GM19328 (cell line): ENCODE results near the gene PTPA.

ENCODE experiments used
- ATAC-seq: cut with Tn5 transposase; IDR thresholded peaks from one replicate; pipeline ENCODE4 v1.9.1; 2021; ENCODE audit warnings: mild to moderate bottlenecking, moderate library complexity; ENCODE audit not compliant: unreplicated experiment

Gene PTPA

DNA sequence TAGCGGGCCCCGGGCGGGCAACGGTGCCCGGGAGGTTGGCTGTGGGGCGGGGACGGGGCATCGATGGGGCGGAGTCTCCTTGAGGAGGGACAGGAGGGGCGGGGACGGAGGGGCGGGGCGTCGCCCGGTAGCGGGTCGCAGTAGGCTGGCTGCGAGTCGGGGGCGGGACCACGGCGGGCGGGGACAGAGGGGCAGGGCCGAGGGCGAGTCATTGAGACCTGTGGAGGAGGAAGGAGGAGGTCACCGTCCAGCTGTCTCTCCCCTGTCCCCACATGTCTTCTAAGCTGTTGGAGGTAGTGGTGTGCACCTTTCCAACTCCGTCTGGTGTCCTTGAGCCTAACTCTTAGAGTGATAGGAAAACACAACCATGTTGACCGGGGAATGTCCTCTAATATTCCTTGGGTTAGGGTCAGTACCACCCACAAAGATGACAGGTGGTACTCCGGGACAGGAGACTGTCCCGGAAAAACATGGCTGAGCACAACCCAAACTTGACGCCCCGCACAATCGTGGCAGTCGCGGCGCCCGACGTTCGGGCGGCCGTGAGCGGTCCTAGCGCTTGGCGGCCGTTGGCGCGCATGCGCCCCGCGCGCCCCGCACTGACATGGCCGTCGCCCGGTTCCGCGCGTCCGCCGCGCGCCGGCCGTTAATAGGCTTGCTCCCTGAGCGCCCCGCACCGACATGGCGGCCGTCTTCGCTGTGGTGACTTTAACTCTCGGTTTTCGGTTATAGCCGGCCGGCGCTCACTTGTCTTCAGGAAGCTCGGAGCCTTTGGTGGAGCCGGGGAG lies at the start of gene PTPA, which contains the start of gene CRAT:
Gene PTPA (plus strand): TSS at position 676 of the 788 bp plus-strand sequence. CDS start 186 bp downstream, outside the sequence.
Gene CRAT (minus strand): TSS at position 54 of the 788 bp plus-strand sequence. CDS start 284 bp downstream, outside the sequence.
- ATAC-seq, result peak; percentile 75

DNA sequence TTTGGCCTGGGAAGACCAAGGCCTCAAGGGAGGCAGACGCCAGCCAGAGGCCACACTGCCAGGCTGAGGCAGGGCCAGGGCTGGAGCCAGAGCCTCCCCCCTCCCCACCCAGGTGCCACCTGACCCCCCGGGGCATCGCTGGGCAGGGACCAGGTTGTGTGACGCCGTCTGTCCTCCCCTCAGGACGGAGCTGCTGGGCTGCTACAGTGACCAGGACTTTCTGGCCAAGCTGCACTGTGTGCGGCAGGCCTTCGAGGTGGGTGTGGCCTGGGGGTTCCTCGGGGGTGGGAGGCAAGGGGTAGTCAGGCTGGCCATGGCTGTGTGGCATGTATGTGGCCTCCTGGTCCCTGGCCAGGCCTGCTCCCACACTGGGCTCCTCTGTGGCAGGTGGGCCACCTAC lies 48.2 kb upstream of the PTPA start:
- ATAC-seq, result no peak

DNA sequence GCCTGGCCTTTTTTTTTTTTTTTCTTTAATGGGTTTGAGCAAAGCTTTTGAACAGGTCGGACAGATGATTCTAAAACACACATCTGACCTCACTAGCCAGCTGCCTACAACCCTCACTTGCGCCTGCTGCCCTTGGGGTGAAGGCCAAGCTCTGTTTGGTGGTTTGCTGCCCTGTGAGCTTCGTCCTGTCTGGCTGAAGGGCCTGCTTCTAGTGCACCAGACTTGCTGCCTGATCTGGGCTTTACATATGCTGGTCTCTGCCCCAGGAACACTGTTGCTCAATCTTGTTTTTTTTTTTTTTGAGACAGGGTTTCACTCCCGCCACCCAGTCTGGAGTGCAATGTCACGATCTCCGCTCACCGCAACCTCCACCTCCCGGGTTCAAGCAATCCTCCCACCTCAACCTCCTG lies 46.7 kb upstream of the PTPA start:
- ATAC-seq, result no peak

DNA sequence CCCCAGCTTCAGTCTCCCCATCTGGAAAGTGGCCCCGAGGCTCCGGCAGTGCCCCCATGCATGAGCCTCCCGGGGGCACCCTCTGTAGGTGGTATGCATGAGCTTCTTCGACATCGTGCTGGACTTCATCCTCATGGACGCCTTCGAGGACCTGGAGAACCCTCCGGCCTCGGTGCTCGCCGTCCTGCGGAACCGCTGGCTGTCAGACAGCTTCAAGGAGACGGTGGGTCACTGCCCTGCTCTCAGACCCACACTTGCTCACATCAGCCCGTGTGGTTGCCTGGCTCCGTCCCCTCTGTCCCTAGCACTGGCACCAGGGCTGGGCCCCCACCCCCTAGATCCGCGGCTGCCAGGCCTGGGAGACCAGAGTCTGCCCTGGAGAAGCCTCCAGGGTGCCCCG lies 43.1 kb upstream of the PTPA start:
- ATAC-seq, result no peak

DNA sequence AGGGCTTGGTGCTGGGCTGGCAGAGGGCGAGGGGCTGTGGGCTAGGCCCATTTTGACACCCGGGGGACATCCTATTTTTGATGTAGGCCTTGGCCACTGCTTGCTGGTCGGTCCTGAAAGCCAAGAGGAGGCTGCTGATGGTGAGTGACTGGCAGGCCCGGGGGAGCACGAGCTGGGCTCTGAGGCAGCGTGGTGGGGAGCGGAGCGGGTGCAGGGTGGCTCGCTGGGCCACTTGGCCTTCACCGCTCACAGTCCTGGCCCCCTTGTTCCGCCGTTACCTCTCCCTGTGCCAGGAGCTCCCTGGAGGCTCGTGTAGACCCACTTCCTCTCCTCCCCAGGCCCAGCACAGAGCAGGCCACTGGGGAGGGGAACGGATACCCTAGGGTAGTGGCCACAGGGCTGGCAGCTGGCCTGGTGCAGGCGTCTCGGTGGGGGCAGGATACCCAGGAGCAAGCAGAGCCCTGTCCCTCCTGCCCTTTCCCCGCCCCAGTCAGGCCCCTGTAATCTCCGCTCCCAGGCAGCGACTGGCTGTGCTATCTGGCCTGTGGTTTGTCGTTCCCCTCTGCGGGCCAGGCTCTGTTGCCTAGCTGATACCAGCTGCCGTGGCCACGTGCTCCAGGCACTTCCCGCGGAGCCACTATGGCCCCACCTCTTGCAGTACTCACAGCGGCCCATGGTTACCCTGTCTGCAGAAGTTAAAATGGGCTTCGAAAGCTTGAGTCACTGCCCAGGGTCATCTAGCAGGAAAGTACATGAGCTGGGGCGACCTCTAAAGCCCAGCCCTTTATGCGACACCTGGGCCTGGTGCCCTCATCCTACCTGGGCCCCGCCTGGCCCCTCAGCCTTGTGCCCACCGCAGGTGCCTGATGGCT lies 42.0 kb upstream of the PTPA start:
- no peak for ATAC-seq

DNA sequence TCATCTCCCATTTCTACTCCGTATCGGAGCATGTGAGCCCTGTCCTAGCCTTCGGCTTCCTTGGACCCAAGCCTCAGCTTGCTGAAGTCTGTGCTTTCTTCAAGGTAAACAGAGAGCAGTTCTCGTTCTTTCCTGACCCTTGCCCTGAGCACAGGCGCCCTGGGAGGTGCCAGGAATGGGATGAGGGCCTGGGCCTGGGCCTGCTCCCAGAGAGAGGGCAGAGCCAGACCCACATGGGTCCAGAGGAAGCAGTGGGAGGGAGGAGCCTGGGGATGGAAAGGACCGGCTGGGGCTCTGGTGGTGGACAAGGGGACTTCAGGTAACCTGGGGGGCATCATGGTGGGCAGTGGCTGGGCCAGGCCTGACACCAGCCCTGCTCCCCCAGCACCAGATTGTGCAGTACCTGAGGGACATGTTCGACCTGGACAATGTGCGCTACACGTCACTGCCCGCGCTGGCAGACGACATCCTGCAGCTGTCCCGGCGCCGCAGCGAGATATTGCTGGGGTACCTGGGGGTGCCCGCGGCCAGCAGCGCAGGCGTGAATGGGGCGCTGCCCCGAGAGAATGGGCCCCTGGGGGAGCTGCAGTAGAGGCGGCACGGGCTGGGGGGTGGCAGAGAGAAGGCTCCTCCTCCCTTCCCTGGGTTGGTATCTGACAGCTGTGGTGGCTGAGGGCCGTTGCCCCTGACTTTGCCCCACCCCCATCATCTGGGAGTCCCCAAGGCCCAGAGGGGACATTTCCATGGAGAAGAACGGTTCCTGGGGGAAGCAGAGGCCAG lies 41.2 kb upstream of the PTPA start:
- no peak for ATAC-seq

DNA sequence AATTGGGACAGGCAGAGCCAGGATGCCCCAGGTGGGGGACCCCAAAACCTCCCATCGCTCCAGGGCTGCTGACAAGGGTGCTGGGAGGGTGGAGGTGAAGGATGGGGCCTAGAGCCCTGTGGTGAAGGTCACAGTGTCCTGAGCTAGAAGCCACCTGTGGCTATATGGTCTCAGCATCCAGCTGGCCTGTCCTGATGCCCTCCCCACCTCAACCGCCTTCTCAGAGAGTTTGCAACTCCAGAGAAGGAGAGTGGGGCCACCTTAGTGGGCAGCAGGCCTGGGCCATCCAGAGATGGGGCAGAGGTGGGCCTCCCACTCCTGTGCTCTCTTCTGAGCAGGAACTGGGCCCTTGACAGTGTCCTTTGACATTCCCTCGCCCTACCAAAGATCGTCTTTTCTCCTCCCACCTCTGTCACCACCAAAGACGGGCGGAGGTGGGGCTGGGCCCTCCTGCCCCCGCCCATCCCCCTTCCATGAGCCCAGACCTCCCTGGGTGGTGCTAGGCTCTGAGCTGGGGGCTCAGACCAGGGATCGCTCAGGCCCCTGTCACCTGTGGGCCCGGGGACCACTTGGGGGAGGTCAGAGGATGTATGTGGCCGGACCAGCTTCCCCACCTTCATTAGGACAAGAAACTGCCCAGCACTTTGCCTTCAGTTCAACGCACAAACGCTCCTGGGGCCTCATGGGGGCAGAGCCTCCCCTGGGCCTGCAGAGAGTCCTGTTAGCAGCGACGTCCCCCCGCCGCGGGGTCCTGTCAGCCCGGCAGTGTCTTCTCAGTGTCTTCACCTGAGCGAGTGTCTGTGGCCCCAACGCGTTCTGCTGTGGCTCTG lies 40.3 kb upstream of the PTPA start:
- no peak for ATAC-seq

DNA sequence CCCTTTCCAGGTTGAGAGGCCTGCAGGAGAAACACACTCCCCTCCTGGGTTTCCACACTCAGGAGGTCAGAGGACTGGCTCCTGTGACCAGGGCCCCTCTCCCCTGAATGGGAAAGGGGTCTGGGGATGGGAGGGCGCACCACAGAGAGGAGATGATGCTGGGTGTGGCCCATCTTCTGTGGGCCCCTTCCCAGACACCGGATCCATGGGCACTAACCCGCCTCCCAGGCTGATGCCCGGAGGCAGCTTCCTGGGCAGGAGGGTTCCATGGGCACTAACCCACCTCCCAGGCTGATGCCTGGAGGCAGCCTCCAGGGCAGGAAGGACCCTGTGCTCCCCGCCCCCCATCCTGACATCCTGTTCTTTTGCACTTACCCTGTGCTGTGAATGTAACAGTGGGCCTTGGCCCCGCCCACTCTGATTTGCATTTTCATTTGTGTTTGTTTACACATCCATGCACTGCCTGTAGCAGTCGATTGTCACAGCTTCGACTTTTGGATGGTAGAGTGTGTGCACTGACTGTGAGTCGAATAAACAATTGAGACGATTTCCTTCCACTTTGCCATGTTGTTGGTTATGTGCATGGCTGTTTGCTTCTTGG lies 39.6 kb upstream of the PTPA start:
- ATAC-seq, result no peak

DNA sequence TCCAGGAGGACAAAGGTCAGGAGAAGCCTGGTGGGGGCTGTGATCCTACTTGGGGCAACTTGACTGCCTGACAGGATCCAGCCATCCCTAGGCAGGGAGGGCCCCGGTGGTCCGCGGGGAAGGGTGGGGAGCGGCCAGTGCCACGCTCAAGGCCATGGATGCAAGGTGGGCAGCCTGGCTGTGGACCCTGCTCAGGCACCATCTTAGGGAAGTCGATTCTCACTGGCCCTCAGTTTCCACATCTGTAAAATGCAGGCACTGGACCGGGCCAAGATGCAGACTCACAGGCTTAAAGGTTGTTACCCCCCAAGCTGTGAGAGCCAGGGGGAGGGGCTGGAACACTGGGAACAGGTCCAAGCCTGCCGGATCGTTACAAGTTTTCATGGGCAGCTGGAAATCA lies 39.0 kb upstream of the PTPA start:
- ATAC-seq, result no peak

DNA sequence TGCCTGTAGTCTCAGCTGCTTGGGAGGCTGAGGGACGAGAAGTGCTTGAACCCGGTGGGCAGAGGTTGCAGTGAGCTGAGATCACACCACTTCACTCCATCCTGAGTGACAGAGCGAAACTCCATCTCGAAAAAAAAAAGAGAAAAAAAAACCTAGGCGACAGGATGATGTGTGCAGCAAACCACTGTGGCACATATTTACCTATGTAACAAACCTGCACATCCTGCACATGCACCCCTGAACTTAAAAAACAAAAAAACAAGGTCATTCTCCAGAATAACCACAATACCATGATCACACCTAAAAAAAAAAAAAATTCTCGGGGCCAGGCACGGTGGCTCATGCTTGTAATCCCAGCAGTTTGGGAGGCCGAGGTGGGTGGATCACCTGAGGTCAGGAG lies 37.8 kb upstream of the PTPA start:
- no peak for ATAC-seq

DNA sequence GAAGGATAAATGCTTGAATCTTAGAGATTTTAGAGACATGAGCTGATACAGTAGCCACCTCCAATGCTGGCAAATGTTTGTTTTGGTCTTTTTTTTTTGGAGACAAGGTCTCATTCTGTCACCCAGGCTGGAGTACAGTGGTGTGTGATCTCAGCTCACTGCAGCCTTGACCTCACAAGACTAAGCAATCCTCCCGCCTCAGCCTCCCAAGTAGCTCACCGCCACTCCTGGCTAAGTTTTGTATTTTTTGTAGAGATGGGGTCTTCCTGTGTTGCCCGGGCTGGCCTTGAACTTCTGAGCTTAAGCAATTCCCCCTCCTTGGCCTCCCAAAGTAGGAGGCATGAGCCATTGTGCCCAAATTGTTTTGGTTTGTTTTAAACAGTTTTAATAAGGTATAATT lies 37.1 kb upstream of the PTPA start:
- no peak for ATAC-seq

DNA sequence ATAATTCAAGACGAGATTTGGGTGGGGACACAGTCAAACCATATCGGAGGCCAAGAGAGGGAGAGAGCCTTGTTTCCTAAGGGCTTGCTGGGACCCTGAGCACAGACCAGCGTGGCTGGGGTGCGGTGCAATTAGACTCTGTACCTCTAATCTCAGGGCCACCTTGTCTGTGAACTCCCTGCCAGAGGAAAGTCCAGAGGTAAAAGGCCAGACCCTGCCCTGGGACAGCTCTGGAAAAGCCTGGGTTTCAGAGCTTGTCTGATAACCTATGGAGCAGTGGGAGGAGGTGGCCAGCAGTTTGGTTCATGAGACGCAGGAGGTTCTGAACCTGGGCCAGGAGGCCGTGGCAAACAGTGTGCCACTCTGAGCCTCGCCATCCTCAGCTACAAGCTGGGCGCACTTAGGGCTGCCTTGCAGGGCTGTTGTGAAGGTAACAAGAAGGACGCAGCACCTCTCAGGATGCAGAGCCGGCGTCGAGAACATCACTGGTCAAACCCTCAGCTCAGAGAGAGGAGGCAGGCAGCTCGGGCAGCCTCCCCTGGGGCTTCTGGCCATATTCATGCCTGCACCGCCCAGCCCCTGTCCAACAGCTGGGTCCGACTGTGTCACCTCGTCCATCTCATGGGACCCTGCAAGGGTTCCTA lies 35.1 kb upstream of the PTPA start:
- ATAC-seq, result no peak

DNA sequence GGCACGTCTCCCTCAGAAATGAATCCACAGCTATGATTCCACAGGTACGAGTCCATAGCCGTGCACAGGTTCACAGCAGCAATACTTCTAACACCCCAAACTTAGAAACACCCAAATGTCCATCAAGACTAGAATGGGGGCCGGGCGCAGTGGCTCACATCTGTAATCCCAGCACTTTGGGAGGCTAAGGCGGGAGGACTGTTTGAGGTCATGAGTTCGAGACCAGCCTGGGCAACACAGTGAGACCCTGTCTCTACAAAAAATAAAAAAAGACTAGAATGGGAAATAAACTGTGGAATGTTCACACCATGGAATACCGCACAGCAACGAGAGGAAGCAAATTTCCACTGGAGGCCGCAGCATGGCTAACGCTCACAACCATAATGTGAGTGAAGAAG lies 34.6 kb upstream of the PTPA start:
- ATAC-seq, result no peak

DNA sequence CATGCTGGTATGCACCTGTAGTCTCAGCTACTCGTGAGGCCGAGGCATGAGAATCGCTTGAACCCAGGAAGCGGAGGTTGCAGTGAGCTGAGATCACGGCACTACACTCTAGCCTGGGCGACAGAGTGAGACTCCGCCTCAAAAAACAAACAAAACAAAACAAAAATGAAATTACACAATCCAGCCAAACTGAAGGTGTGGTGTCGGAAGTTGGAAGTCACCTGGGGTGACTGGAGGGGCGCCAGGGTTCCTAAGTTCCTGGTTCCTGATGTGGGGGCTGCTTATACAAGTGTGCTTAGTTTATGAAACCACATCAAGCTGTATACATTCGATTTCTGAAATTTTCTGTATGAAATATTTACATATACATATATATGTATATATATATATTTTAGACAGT lies 34.0 kb upstream of the PTPA start:
- no peak for ATAC-seq

DNA sequence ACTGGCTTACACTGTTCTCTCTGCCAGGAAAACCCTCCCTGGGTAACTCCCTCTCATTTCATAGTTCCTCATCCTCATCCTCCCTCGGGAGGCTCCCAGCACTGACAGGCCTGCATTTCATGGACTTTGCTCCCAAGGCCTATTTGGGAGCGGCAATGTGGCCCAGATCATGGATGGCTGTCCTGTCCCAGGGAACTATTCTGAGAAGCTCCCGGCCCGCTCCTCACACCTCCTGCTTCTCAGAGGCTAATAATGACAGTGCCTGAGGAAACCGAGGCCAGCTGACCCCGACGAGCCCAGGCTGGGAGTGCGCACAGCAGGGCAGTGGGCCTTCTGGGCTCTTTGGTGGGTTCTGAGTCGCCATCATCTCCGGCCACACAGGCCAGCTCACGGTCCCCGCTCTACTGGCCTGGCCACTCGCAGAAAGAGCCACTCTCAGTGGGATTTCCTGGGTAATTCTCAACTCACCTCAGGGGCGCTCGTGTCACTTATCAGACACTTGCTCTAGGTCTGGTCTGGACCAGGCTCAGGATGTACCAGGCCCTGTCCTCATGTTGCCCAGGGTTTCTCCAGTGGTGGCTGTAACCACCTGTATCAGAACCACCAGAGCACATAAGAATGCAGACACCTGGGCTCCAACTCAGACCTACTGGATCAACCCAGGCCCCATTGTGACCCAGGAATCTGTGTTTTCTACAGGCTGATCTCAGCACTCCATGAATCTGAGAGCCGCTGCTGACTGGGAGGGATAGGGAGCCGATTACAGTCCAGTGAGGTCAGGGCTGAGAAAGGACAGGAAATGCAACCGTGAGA lies 32.3 kb upstream of the PTPA start:
- ATAC-seq, result no peak

DNA sequence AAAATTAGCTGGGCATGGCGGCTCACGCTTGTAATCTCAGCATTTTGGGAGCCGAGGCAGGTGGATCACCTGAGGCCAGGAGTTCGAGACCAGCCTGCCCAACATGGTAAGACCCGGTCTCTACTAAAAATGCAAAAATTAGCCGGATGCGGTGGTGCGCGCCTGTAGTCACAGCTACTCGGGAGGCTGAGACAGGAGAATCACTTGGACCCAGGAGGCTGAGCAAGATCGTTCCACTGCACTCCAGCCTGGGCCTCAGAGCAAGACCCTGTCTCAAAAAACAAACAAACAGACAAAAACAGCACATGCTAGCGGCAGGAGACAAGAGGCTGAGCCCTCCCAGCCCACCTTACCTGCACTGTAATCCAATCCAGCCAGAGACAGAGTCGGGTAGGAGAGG lies 31.4 kb upstream of the PTPA start:
- ATAC-seq, result no peak

DNA sequence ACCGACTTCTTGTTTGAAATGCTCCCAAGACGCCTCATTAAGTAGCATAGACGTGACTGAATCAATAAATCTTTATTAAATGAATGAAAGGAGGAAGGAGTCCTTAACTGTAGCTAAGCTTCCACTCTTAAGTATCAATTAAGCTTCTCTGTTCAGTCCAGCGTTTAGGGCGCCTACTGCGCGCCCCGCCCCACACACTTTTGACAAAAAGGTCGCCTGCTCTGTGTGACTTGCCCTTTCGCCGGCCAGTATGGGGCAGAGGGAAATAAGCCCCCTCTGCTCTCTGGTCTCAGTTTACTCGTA lies 31.0 kb upstream of the PTPA start:
- ATAC-seq, result no peak

DNA sequence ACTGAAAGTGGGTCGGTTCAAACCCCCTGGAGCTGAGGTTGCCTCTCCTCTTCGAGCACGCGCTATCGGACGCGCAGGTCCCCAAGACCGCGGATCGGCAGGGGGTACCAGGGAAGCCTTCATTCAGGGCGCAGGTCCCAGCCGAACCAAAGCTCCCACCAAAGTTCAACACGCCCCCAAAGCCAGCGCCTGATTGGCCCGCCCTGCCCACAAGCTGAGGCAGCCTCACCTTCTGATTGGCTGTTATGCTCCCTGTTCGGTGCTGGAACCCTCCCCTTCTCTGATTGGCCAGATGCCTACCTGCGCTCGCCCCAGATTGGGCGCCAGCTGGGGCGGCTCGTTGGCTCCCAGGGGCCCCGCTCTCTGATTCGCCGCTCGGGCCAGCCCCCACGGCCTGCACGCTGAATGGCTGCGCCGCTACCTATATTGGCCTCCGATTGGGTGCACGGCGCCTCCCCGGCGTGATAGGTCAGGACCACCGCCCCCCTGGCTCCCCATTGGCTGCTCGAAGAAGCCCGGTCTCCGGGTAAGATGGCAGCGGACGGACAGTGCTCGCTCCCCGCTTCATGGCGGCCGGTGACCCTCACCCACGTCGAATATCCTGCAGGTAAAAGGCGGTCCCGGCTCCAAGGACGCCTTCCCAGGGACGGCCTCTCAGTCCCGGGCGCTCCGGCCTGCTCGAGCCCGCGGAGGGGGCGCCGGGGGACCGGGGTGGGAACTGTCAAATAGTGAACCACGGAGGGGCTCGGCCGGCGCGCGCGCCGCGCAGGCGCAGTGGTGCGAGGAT lies 30.4 kb upstream of the PTPA start, which contains the start of gene DOLPP1:
Gene DOLPP1 (plus strand): TSS at position 511 of the 787 bp plus-strand sequence. CDS start 21 bp downstream, at position 532.
- peak; percentile 96 for ATAC-seq
